NCI-H1417 treated with DMSO at 0.1 percent for 48 hours (cell line): ENCODE data around the gene SLC25A15.

Experiments
- DNase-seq: peaks from one replicate; lab custom pipeline; 2025; lab: John Stamatoyannopoulos, UW

SLC25A15 gene

GRCh38 chr13:40789275-40790153, at the start of gene SLC25A15:
Gene SLC25A15 (plus strand): TSS chr13:40789611. CDS start chr13:40793227, 3,616 bp downstream.
- DNase-seq = no peak

DNA sequence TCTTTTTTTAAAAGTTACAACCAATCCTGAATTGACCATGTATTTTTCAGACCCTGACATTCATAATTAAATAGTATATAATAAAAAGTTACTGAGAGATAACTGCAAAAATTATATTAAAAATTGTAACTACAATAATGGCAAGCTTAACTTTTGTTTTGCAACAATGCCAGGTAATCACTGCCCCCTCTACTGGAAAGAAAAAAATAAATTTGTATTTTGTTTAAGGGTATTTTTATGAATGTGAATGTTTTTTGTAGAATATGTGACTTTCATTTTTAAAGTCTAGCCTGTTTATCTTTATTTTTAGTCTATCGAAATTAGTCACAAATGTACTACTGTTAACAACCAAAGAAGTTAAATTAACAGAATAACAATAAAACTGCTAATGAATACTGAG, 40.1 kb upstream of the SLC25A15 start:
- DNase-seq = no peak

GRCh38 chr13:40755082-40755700, 34.2 kb upstream of the SLC25A15 start:
- DNase-seq = no peak

- DNase-seq = no peak
Measured at GRCh38 chr13:40756042-40756441, 33.4 kb upstream of the SLC25A15 start.

DNA sequence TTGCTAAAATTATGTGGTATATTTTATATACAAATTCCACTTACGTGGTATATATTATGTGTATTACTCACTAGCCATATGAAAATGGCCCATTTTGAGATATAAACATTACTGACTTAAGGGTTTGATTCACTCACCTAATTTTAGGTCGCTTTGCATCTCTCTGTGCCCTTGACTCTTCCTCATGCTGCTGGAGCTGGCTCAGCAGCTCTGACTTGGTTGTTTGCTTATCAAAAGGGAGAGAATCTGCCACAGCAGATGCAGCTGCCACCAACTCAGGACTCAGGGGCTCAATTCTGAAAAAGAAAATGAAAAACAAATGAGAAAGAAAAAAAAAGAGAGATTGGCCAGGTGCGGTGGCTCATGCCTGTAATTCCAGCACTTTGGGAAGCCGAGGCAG, 30.6 kb upstream of the SLC25A15 start:
- no peak for DNase-seq

DNA sequence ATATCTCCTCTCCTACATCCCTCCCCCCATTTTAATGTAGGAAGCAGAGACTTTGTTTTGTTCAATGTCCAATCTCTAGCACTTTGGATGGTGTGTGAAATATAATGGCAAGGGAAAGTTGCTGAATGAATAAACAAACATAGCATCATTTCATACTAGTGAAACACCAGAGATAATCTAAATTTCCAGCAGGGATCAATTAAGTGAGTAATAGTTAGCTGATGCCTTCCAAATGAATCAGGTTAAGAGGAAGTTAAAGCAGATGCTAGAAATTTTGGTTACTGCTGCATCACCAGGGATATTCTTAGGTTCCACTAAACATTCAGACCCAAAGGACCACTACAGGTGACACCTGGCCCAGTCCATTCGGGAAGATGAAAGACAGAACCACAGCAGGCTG, 26.6 kb upstream of the SLC25A15 start:
- no peak for DNase-seq

DNA sequence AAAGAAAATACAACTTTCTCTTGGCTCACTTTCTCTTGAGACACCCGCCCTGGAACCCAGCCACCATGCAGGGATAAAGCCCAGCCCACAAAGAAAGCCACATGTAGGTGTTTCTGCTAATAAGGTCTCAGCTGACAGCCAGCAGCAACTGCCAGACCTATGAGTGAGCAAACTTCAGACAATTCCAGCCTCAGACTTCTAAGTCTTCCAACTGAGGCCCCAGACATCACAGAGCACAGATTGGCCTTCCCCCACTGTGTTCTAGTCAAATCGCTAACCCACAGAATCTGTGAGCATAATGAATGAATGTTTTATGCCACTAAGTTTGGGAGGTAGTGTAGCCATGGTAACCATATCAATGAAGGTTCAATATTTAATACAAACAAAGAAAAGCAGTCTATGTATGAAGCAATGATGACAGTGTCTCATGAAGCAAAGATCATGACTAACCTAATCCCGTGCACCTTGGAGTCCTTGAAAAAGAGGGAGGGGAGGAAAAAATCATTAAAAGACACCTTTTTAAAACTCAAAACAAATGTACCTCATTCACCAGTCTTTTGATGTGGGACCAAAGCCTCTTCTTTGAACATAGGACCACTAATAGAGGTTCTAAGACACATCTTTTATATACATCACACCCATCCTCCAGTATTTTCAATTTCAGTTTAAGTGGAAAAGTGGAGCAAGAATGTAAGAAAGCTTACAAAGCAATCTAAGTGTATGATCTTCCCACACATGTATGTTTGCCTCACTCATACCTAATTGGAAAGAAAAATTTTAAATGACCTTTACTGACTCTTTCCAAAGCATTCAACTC, 24.6 kb upstream of the SLC25A15 start:
- DNase-seq = no peak

- DNase-seq = no peak
Measured at GRCh38 chr13:40765602-40766001, 23.8 kb upstream of the SLC25A15 start.

GRCh38 chr13:40769970-40770369, 19.4 kb upstream of the SLC25A15 start:
- DNase-seq = no peak

DNA sequence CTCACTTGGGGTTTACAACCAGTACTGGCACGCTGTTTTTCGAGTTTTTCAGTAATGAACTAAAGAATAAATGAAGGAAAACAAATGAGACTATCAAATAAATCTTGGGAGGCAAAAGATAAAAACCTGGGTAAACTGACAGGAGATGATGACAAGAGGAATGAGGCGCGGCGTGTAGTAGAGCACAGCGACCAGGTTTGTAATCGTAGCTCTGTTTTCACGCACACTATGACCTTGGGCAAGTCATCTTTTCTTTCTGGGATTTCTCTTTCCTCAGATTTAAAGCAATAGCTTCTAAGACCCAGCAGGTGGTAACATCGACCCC, 18.8 kb upstream of the SLC25A15 start:
- no peak for DNase-seq

DNA sequence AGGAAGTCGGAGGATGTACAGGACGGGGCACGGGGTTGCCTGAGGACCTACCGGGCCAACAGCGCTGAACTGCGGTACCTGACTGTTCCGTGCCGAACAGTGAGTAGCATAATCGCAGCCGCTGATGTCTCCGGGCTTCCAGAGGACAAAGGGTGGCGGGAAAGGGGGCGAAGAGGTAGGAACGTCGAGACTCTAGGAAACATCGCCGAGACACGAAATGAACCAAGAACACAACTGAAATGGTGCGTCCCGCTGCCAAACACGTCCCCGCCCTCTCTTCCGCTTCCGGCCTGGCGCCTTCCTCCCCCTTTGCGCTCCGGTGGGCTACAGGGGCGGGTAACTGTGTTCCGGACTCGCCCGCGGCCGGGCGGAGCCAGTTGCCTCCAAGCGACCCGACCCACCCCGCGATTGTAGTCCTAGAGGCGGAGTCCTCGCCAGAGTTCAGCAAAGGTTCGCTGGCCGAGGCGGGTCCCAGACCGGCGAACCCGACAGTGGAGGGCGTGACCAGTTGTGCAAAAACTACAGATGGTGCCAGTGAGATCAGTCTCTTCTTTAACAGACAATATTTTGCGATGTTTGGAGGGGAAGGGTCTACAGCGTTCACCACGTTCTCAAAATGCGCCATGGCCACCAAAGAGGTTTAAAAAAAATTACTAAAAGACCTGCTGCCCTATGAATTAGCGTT, 18.3 kb upstream of the SLC25A15 start, which contains the start of gene MRPS31:
Gene MRPS31, minus strand, starts transcription at position 257 of the 685 bp plus-strand sequence. Its CDS starts 54 bp downstream, at position 203.
- DNase-seq = peak; percentile 52

DNA sequence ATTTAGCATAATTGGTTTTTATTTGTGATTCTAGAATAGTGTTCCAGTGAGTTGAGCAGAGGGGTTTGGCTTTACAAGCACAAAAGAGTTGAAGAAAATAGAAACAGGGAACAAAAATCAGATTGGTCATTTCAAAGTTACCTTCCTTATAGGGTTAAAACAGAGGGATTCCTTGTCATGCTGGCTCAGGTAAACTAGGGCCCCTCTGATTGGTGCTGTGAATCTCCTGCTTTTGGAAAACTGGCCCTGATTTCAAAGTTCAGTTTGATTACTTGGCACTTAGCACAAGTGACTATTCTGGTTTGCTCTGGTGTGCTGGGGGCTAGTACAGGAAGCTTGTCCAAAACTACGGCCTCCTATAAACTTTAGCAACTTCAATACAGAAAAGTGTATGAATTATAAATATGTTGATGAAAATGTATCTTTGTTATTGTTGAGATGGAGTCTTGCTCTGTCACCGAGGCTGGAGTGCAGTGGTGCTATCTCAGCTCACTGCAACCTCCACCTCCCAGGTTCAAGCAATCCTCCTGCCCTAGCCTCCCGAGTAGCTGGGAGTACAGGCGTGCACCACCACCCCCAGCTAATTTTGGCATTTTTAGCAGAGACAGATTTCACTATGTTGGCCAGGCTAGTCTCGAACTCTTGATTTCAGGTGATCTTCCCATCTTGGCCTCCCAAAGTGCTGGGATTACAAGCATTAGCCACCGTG, 16.5 kb upstream of the SLC25A15 start:
- DNase-seq = no peak

DNA sequence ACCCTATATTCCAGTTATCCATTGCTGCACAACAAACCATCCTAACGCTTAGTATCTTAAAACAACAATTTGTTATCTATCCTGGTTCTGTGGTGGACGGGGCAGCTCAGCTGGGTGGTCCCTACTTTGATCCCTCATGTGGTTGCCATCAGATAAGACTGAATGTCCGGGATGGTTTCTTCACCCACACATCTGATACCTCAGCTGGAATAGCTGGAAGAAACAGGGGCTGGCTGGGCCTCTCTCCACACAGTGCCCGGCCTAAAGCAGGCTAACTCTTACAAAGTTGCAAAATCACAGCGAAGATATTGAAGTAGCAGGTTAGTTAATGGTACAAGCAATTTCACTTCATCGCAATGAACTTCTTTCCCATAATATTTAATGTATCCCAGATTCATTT, 14.7 kb upstream of the SLC25A15 start:
- no peak for DNase-seq

DNA sequence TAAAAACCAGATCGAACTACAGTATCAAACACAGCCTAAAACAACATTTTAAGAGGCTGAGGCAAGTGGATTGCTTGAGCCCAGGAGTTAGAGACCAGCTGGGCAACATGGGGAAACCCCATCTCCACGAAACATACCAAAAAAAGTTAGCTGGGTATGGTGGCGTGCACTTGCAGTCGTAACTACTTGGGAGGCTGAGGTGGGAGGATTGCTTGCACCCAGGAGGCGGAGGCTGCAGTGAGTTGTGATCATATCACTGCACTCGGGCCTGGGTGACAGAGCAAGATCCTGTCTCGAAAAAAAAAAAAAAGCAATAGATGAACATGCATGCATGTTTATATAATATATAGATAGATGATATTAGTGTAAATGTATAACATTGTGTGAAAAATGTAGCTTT, 13.2 kb upstream of the SLC25A15 start:
- no peak for DNase-seq

- DNase-seq = no peak
Measured at GRCh38 chr13:40776681-40777165, 12.7 kb upstream of the SLC25A15 start.

DNA sequence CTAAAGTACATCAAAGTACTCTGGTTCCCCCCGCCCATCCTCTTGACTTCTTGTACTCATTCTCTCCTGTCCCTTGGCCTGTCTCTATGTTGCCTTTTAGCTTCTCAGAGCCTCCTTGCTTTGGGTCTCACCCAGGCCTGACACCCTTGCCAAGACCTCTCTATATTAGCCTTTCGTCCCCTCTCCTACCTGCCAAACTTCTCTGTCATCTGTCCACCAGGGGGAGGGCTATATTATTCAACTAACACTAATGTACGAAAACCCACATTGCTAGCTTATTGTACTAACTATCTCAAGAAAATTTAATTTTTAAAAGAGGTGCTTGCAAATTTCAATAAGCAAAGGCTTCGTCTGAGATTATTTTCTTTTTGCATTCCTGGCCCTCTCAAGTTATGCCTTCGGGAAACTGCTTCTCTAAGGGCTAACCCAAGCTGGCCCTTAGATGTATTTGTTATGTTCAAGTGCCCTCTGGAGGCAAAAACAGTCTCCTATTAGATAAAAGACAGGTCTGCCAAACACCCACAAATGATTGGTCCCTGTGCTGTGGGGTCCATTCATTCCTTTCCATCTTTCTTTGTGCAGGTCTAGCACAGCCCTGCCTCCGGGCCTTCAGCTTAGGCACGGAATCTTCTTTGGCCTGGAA, 12.1 kb upstream of the SLC25A15 start:
- DNase-seq = no peak

DNA sequence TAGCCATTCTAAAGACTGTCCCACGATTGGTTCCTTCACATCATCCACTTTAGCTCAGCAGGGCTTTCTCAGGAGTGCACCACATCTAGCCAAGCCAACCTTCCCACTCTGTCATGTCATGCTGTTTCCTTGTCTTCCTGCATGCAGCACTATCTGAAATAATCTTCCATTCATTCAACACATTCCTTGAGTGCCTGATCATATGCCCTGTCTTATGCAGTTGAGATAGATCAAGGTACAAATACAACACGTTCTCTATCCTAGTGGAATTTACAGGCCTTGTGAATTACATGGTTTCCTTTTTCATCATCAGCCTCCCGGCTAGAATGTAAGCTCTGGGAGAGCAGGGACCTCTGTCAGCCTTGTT, 11.6 kb upstream of the SLC25A15 start:
- DNase-seq = no peak

- no peak for DNase-seq
Measured at GRCh38 chr13:40779049-40779448, 10.4 kb upstream of the SLC25A15 start.

- DNase-seq = no peak
Measured at GRCh38 chr13:40779796-40780285, 9.6 kb upstream of the SLC25A15 start.

DNA sequence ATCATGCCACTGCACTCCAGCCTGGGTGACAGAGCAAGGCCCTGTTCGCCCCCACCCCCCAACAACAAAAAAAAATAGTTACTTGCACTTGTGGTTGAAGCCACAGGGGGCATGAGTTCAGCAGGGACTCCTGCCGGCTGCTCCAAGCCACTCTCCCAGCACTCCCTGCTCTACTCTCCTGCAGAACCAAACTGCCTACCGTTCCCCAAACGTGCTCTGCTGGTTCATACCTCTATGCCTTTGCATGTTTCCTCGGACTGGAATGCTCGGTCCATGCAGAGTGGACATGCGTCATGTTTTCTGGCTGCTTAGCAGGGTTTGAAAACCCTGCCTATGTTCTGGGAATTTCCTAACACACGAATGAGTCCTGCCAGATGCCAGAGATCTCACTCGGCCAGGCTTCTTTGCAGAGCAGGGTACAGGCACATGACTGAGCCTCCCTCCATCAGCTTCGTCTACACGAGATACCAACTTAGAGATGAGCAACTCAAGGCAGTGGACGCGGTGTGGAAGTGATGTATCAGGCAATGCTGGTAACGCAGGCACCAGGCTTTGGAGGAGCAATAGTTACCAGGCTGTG, 8.5 kb upstream of the SLC25A15 start:
- no peak for DNase-seq
